ENCODE data around the gene FLAD1. TPM values are rescaled to one million over a fixed set of nuclear protein-coding genes. Genes with fewer than 3 reads are reported as not detected.

Gene FLAD1
- total RNA-seq, 1 experiment from 2014 or later, result 22.5 TPM

DNA sequence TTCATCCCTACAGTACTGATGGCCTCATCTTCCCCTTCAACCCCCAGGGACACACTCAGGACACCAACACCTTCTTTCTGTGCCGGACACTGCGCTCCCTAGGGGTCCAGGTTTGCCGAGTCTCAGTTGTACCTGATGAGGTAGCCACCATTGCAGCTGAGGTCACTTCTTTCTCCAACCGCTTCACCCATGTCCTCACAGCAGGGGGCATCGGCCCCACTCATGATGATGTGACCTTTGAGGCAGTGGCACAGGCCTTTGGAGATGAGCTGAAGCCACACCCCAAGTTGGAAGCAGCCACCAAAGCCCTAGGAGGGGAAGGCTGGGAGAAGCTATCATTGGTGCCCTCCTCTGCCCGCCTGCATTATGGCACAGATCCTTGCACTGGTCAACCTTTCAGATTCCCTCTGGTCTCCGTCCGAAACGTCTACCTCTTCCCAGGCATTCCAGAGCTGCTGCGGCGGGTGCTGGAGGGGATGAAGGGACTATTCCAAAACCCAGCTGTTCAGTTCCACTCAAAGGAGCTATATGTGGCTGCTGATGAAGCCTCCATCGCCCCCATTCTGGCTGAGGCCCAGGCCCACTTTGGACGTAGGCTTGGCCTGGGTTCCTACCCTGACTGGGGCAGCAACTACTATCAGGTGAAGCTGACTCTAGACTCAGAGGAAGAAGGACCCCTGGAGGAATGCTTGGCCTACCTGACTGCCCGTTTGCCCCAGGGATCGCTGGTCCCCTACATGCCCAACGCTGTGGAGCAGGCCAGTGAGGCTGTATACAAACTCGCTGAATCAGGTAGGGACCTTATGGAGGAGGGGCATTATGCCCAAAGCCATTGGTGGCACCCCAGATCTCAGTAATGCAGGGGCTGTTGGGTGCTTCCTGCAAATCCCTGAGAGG lies 5.2 kb downstream of the FLAD1 start:
- no peak for DNase-seq (ENCODE audit: low read depth)

DNA sequence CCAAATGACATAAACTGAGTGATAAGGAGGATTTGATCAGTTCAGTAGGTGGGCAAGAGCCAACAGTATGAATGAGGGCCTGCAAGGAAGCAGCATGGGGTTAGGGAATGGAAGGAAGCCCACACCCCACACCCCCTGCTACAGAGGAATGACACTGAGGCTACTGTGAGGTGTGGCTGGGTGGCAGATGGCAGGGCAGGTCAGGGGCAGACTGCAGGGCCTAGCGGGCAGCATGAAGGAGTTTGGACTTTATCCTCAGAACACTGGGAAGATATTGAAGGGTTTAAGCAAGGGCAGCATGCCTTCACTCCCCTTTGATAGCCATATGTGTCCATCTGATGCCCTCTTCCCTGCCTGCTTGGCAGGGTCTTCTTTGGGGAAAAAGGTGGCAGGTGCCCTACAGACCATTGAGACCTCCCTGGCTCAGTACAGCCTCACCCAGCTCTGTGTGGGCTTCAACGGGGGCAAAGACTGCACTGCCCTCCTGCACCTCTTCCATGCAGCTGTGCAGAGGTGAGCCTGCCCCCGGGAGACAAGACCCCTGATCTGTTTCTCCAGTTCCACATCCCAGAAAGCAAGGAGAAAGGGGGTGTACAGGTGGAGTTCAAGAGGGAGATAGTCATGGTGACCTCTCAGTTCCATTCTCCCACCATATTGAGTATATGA lies 6.2 kb downstream of the FLAD1 start:
- DNase-seq (ENCODE audit: low read depth), result no peak

DNA sequence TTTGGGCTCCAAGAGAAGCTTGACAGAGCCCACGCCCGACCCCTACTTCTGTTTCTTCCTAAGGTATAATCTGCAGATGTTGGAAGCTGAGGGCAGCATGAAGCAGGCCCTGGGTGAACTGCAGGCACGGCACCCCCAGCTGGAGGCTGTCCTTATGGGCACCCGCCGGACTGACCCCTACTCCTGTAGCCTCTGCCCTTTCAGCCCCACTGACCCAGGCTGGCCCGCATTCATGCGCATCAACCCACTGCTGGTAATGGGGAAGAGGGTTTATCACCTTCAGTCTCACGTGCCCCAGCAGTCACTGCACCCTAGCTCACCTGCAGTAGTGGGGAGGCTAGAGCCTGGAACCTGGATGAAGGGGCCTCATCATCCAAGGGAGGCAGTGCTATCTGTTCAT lies 7.1 kb downstream of the FLAD1 start:
- no peak for DNase-seq (ENCODE audit: low read depth)

DNA sequence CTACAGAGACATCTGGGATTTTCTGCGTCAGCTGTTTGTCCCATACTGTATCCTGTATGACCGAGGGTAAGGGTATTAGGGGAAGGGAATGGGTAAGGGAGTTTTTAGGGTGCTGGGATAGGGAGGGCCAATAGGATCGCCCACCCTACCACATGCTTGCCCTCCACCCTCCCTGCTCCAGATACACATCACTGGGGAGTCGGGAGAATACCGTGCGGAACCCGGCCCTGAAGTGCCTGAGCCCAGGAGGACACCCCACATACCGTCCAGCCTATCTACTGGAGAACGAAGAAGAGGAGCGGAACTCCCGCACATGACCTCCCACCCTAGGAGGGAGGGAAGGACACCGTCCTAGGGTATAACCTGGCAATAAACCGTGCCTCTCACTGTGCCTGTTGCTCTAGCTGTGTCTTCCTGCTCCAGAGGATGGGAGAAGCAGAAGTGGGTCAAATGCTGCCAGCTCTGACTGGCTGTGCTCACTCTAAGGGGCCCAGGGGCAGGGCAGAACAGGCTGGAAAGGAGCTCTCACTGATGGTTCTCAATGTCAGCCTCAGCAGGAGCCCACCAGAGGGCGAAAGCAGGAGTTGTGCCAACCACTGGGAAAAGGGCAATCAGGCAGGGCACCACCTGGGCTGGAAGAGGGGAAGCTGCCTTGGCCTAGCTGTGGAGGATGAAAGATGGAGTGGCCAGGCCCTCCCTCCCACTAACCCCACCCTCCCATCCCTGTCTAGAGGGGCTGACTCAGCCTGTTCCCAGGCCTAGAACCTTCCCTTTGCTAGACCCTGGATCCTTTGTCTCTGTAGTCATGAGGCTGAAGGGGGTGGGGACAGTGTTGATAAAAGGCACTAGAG lies 9.8 kb downstream of the FLAD1 start:
- no peak for DNase-seq (ENCODE audit: low read depth)

DNA sequence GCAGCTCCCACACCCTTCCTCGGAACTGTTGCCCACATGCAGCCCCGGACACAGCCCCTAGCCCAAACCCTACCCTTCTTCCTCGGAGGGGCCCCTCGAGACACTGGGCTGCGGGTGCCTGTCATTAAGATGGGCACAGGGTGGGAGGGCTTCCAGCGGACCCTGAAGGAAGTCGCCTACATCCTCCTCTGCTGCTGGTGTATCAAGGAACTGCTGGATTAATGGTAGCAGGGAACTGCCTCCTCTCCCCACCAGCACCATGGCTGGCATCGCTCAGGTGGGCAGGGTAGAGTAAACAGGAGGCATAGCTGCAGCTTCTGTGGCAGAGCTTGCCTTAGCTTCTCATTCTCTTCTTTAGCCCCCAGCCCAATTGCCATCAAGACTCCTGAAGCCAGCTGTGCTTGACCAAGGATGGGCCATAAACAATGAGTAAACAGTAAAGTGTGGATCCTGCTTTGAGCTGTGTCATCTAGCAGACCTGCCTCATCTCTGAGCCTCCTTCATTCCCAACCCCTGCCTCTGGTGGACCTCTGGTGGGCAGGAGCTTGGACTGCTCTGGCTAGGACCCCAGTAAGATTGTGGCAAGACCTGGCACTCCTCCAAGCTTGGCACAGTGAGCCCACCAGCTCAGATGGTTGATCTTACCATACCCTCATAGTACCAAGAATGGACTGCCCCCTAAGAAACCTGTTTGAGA lies 10.6 kb downstream of the FLAD1 start, which contains the start of gene LENEP:
Gene LENEP (plus strand): TSS at position 15 of the 697 bp plus-strand sequence. CDS start 22 bp downstream, at position 37.
- no peak for DNase-seq (ENCODE audit: low read depth)

DNA sequence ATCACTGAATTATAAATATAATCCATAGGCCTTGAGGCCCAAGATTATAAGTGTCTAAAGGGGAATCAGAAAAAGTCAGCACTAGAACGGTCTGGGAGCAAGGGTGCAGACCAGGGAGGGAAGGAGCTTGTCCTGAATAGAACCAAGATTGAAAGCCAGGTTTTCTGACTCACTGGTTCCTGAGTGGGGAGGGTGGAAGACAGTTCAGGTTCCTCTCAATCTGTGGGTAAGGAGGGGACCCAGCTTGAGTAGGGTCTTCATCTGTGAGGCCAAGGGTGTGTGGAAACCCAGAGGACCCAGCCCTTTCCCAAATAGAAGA lies 11.1 kb downstream of the FLAD1 start:
- DNase-seq (ENCODE audit: low read depth), result no peak

DNA sequence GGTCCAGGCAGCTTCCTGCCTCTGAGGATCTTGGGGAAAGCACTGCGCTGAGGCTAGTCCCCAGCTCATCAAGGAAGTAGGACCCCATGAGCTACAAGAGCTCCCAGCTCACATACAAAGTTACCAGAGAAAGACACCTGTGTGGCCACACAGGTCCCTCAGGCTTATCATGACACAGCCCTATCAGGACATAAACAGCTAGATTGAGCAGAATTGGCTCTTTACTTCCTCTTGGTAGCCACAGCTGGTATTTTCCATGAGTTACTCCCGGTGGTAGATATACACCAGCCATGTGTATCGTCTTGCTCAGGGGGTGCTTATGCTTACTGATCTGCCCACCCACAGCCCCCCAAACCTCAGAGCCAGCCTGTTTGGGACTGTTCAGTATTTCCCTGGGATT lies 11.4 kb downstream of the FLAD1 start:
- DNase-seq (ENCODE audit: low read depth), result no peak

DNA sequence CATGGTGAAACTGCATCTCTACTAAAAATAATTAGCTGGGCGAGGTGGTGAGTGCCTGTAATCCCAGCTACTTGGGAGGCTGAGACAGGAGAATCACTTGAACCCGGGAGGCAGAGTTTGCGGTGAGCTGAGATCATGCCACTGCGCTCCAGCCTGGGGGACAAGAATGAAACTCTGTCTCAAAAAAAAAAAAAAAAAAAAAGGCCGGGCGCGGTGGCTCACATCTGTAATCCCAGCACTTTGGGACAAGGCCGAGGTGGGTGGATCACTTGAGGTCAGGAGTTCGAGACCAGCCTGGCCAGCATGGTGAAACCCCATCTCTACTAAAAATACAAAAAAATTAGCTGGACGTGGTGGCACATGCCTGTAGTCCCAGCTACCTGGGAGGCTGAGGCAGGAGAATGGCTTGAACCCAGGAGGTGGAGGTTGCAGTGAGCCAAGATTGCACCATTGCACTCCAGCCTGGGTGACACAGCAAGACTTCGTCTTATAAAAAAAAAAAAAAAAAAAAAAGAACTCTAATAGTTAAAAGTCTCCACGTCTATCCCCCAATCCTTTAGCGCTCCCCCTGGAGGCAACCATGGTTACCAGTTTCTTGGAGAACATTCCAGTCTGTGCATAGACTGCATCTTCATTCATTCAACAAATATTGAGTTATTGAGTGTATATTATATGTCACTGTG lies 12.3 kb downstream of the FLAD1 start:
- DNase-seq (ENCODE audit: low read depth), result peak; percentile 71

DNA sequence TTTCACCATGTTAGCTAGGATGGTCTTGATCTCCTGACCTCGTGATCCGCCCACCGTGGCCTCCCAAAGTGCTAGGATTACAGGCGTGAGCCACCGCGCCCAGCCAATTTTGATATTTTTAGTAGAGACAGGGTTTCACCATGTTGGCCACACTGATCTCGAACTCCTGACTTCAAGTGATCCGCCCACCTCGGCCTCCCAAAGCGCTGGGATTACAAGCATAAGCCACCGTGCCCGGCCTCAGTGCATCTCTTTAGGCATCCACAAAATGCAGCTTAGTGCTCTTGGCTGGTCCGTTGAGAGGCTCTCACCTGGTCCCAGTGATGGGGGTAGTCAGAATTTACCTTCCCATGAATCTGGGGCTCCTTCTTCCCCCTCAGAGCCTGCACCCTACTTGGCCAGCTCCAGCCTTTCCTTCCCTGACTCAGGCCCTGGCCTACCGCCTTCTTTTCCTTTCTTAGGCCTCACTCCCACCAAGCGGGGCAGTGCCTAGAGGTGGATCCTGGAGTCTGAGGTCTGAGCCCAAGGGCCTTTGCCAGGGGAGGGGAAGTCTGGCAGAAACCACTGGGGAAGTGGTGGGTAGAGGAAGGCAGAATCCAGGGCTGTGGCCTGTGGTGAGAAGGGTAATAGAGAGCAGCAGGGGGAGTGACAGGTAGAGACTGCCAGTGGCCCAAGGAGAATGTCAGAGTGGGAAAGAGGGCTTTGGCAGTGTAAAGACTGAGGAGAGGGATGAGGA lies 14.0 kb downstream of the FLAD1 start:
- DNase-seq (ENCODE audit: low read depth), result no peak

DNA sequence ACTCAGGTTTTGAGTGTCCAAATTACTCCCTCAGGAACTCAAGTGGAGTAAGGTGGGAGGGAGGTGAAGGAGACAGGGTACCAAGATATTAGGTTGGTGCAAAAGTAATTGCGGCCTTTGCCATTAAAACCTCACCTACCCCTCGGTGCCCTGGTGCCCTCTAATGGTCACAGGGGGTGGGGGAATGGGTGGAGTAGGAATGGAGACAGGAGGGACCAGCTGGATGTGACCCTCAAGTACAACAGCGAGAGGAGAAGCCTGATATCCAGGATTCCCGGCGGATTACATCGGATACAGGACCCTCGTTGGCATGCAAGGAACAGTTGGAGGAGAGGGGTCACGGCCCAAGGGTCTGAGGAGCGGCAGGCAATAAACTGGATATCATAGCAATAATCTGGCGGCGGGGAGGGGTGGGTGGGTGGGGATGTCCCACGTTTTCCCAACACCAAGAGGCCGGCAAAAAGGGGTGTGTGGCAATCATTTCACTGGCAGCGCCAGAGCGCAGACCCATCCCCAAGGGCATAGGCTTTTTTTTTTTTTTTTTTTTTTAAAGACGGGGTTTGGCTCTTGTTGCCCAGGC lies 15.1 kb downstream of the FLAD1 start:
- no peak for DNase-seq (ENCODE audit: low read depth)

DNA sequence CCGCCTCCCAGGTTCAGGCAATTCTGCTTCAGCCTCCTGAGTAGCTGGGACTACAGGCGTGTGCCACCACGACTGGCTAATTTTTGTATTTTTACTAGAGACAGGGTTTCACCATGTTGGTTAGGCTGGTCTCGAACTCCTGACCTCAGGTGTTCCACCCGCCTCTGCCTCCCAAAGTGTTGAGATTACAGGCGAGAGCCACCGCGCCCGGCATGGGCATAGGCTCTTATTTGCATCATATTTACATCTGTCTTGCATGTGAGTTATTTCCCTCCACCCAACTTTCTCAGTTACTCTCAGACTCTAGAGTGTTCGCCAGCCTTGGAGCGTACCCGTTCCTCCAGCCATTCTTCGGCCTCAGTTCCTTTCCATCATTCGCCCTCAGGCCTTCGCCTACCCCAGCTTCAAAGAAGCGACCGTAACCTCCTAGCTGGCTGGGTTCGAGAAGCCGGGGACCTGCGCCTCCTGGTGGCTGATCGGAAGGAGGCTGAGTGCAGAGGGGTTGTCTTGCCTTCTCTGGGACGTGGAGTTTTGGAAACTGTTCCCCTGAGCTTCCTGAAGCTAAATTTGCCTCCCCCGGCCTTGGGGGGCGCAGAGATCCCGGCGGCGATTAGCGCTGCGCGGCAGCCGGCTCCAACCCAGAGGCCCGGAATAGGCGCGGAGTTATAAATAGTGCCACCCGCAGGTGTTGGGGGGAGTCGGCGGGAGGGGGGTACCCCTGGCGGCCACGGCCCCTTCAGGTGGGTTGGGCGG lies 15.8 kb downstream of the FLAD1 start:
- DNase-seq (ENCODE audit: low read depth), result peak; percentile 62

DNA sequence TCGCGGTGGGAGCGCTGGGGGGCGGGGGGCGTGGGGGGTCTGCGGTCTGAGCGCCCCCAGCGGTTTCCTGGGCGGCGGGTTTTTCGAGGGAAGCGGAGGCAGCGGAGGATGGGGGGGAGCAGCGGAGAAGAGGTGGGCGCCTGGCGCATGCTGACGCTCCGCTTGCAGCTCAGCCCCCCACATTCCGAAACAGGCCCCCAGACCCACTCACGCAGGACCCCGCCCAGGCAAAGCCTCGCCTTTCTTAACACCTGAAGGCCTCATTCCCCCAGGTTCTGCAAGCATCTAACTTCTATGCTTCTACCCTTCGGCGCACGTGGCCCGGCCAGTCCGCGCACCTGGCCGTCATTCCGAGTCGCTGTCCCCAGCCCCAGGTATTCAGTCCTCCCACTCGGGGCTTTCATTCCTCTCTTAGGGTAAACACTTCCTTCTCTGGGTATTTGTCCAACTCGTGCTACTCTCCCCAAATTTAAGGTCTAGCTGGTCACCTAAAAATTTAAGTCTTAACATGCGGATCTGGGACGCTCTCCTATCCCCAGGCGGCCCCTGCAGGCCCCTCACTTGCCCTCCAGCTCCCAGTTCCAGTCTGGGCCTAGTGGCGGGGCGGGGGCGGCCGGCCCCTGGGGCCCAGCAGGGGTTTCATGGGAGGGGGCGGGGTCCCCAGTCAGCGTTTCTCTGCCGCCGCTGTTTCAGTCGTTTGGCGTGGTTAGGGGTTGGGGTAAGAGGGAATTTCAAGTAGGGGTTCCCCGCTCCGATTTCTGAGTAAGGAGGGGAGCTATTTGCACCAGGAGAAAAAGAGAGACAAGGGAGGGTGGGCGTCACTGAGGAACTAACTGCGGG lies 16.6 kb downstream of the FLAD1 start:
- no peak for DNase-seq (ENCODE audit: low read depth)

DNA sequence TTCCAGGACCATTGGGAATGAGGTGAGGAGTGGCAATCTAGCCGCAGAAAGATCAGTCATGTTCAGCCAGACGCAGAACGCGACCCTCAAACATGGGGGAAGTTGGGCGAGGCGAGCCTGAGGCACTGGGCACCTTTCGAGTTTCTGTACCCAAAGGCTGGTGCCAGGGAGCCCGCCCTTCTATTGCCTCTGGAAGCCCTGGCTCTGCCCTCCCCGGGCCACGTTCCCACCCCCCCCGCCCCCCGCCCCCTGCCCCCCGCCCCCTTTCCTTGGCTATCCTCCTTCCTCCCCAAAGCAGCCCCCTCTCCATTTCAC lies 17.2 kb downstream of the FLAD1 start:
- DNase-seq (ENCODE audit: low read depth), result no peak

DNA sequence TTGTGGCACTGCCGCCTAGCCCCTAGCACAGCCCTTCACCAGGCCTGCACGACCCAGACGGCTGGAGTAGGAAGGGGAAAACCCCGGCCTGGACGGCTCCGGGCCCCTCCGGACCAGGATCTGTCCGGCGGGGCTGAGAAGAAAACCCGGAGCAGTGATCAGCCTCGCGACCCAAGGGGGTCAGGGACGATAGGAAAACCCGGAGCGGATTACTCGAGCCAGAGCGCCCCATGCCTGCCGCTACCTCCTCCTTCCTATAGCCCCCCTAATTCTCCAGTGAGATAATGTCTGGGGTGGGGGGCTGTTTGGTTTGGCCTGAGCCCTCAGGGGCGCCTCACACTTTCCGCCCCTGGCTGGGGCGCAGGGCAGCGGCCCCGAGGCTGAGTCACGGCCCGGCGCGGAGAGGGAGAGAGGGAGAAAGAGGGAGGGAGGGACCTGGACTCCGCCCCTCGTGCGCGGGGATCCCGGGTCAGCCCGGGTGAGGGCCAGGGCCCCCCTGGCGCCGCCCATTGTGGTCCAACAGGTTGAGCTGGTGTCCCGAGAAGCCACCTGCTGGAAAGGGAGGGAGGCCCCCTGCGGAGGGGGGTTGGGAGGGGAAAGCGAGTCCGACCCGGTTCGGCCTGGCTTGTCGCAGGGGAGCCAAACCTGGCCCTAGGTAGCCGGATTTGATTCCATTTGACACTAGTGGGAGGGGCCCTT lies 17.7 kb downstream of the FLAD1 start:
- peak; percentile 84 for DNase-seq (ENCODE audit: low read depth)

DNA sequence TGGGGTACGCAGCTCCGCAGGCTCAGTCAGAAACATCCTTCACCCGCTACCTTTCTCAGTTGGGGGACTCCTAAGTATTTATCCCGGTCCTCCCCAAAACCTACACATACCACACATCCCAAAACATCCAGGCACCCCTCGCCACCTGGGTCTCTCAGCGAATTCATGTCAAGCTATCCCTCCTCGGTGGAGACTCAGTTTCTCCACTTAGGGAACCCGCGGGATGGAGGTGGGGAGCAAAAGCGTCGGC lies 18.2 kb downstream of the FLAD1 start:
- no peak for DNase-seq (ENCODE audit: low read depth)

DNA sequence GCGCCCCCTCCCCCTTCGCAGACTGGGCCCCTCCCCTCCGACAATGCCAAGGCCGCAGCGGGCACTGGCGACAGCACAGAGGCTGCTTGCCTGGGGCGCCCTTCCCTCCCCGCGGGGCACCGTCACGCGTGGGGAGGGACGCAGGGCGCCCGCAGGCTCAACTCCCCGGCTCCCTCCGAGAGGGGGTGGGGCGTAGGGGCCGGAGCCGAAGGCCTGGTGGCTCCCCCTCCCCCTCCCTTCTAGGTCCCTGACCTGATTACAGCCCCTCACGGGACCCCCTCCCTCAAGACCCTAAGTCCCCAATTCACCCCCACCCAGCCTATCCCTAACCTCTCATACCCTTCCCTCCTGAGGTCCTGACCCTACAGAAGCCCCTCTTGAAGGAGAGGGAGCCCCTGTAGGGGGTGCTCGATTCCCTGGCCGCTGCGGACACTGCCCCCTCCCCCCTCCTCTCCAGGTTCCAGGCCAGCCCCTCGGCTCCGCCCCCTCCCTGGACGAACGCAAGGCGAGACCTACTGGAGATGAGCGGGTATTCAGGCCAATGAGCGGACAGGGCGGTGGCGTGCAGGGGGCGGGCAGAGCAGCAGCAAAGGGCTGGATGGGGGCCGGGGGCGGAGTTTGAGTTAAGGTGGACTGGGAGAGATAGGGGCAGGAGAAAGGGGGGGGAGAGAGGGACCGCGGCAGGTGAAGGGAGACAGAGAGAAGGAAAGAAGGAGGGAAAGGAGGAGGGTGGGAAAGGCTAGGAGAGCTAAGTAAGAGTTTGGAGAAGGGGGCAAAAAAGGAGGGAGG lies 18.7 kb downstream of the FLAD1 start:
- peak; percentile 97 for DNase-seq (ENCODE audit: low read depth)

DNA sequence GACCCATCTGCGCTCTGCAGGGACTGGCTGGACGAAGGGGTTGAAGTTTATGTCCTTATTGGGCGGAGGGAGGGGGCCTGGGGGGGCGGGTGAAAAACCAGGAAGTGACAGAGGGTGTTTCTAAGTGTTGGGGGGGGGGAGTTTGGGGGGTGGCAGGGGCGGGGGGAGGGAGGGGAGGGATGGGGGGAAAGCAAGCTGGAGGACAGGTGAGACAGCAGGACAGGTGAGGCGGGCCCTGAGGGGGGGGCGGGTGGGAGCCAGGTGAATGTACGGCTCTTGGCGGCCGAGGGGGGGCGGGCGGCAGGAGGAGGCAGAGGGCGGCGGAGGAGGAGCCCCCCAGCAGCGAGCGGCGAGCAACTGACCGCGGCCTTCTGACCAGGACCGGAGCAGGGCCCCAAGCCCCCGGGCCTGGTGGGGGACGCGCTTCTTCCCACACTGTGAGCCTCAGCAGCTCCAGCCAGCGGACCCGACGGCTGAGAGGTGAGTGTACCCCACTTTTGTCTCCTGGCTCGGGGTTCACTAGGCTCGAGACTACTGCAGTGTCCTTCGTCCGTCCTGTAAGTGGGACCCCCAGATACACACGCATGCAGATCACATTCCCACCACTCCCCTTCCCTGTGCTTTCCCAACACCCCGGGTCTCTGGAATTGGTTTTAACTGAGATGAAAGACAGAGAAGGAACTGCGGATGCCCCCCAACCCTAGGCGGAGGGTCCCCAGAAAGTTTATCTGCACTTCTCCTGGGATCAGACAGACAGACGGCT lies 19.5 kb downstream of the FLAD1 start, which contains the start of gene ZBTB7B:
Gene ZBTB7B (plus strand): TSS at position 339 of the 763 bp plus-strand sequence. CDS start 11,859 bp downstream, outside the sequence.
- DNase-seq (ENCODE audit: low read depth), result no peak
